ENCODE measurements around the gene MYBPC2. TPM values are rescaled to one million over a fixed set of nuclear protein-coding genes. Genes with fewer than 3 reads are reported as not detected.

MYBPC2 gene
- polyA plus RNA-seq, 1 of the 3 experiments (the other 2 are of a cell fraction), result not detected

GRCh38 chr19:50507376-50507775, 74.7 kb downstream of the MYBPC2 start:
- Histone ChIP-seq H3K27ac (ENCODE audit: low read depth in 2 of 2, low read length in 1 of 2) (no peak overlapping the region), H3K9me3 (no peaks in the 10 kb centered on the region), H3K9ac (no peak overlapping the region), H2AFZ (ENCODE audit: low read depth) (no peak overlapping the region), H3F3A (replicated peaks; ENCODE audit: insufficient read depth) (no peaks in the 10 kb centered on the region), H3K79me2 (ENCODE audit: insufficient read depth) (peaks cover 14% of the 10 kb centered on the region; the same call in 1 of the 2 replicates), H3K4me1 (ENCODE audit: control insufficient read depth in 1 of 2, insufficient read depth in 2 of 2, low read depth in 1 of 2, low read length in 1 of 2) (peaks cover 0 to 11% of the 10 kb centered on the region in 2 experiments; a peak in 1 of 4 replicates), H3K36me3 (replicated peaks in 1 of 2; ENCODE audit: control insufficient read depth in 1 of 2, insufficient read depth in 2 of 2, low read length in 1 of 2) (no peaks in the 10 kb centered on the region), H3K9me2 (no peaks in the 10 kb centered on the region), H3K27me3 (ENCODE audit: insufficient read depth) (no peaks in the 10 kb centered on the region), H3K4me2 (no peak overlapping the region), H3K4me3 (ENCODE audit: low read depth in 2 of 2, low read length in 1 of 2) (no peak overlapping the region), H4K20me1 (ENCODE audit: insufficient read depth) (no peaks in the 10 kb centered on the region)
- TF ChIP-seq RAD21 (IDR thresholded peaks at IDR 0.05; ENCODE audit: low read length) (no peak), GABPA (IDR thresholded peaks at IDR 0.05; ENCODE audit: low read depth) (no peak), USF1 (IDR thresholded peaks at IDR 0.05; ENCODE audit: borderline replicate concordance, low read depth) (no peak), NFIC (IDR thresholded peaks at IDR 0.05; ENCODE audit: borderline replicate concordance) (no peak), CTCF (IDR thresholded peaks at IDR 0.05) (no peak), MXI1 (IDR thresholded peaks at IDR 0.05; ENCODE audit: low read depth, low read length) (no peak), TAF1 (IDR thresholded peaks at IDR 0.05; ENCODE audit: borderline replicate concordance, low read depth, low read length) (no peak), POLR2AphosphoS5 (IDR thresholded peaks at IDR 0.05; ENCODE audit: low read depth, low read length) (no peak), RFX5 (IDR thresholded peaks at IDR 0.05; ENCODE audit: low read length) (no peak), FOXM1 (IDR thresholded peaks at IDR 0.05; ENCODE audit: low read depth) (no peak), FOSL2 (IDR thresholded peaks at IDR 0.05; ENCODE audit: borderline replicate concordance, low read depth) (no peak), ZBTB33 (IDR thresholded peaks at IDR 0.05; ENCODE audit: borderline replicate concordance, low read depth) (no peak), GATA2 (CRISPR knock-in tag; IDR thresholded peaks at IDR 0.05) (no peak), NRF1 (IDR thresholded peaks at IDR 0.05; ENCODE audit: low read depth, low read length) (no peak)
- TF ChIP-seq, protein P1, sequence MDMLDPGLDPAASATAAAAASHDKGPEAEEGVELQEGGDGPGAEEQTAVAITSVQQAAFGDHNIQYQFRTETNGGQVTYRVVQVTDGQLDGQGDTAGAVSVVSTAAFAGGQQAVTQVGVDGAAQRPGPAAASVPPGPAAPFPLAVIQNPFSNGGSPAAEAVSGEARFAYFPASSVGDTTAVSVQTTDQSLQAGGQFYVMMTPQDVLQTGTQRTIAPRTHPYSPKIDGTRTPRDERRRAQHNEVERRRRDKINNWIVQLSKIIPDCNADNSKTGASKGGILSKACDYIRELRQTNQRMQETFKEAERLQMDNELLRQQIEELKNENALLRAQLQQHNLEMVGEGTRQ (IDR thresholded peaks at IDR 0.05; ENCODE audit: borderline replicate concordance, low read depth, low read length), result no peak
- WGBS (ENCODE audit: low lambda C conversion rate), result 99% methylated on average over 8 of the region's 8 CpGs
- POLR2A ChIA-PET, result no interaction called here
- CTCF ChIA-PET, result interaction anchor here (0.5 kb wide), 1 partner anchor 1465 kb away, joined by 3 read pairs; no protein-coding TSS in a partner anchor
- DNase-seq, result no peak

Data from SK-N-SH (cell line).